ENCODE measurements around the gene CRTAP.

- no peak for TF ChIP-seq CTCF (IDR thresholded peaks at IDR 0.05 in 4 of 5, conservative IDR thresholded peaks at IDR 0.05 in 1 of 5)
- TF ChIP-seq POLR2A (IDR thresholded peaks at IDR 0.05): no peak
Measured at GRCh38 chr3:33159234-33159633, 45.4 kb downstream of the CRTAP start.
